OCI-LY7 (cell line): ENCODE data around the gene DGUOK. TPM values are rescaled to one million over a fixed set of nuclear protein-coding genes. Genes with fewer than 3 reads are reported as not detected.

Experiments
- BruUV-seq: library from RNA; stranded (reverse); fragments of 400-500 nt; replicated peaks from 2 replicates; lab custom pipeline; 2021; lab: Mats Ljungman, UMichigan
- CTCF ChIA-PET: fragments of 300-600 bp; sonication (Branson Sonifier 250); formaldehyde crosslinking; loops from one replicate; lab custom pipeline; 2022; ENCODE audit warnings: antibody characterized with exemption; ENCODE audit not compliant: unreplicated experiment; lab: Charles Lee
- POLR2A ChIA-PET: fragments of 300-600 bp; sonication (Branson Sonifier 250); formaldehyde crosslinking; loops from one replicate; lab custom pipeline; 2022; ENCODE audit warnings: antibody characterized with exemption; lab: Charles Lee
- DNase-seq: peaks from one replicate; pipeline ENCODE4 v3.0.0-alpha.2; 2015; ENCODE audit warnings: low spot score
- H2AFZ ChIP-seq: fragments of 200-600 bp; sonication (generic), shearing (Covaris generic); 2 replicates; pipeline ENCODE4 v1.6.1; 2014; ENCODE audit warnings: mild to moderate bottlenecking, antibody characterized with exemption, low read length, moderate library complexity
- H3K27ac ChIP-seq: fragments of 200-600 bp; sonication (generic); 2 replicates; pipeline ENCODE4 v1.5.1; 2014; ENCODE audit warnings: mixed run types, low read depth, mild to moderate bottlenecking, moderate library complexity, low read length, inconsistent platforms; ENCODE audit not compliant: poor library complexity, severe bottlenecking
- H3K36me3 ChIP-seq: fragments of 200-600 bp; sonication (generic); 2 replicates; pipeline ENCODE4 v1.6.1; 2014; ENCODE audit warnings: mild to moderate bottlenecking, antibody characterized with exemption, low read length, moderate library complexity, mixed read lengths; ENCODE audit not compliant: insufficient read depth
- H3K4me1 ChIP-seq: fragments of 200-600 bp; sonication (generic); 2 replicates; pipeline ENCODE4 v1.5.1; 2014; ENCODE audit warnings: mild to moderate bottlenecking, low read length; ENCODE audit not compliant: insufficient read depth, poor library complexity, severe bottlenecking
- H3K4me2 ChIP-seq: fragments of 200-600 bp; sonication (generic); 2 replicates; pipeline ENCODE4 v1.6.1; 2014; ENCODE audit warnings: mild to moderate bottlenecking, low read length
- H3K4me3 ChIP-seq: fragments of 200-600 bp; sonication (generic); 2 replicates; pipeline ENCODE4 v1.5.1; 2014; ENCODE audit warnings: mild to moderate bottlenecking, low read depth, low read length; ENCODE audit not compliant: poor library complexity, severe bottlenecking
- H3K79me2 ChIP-seq: fragments of 200-600 bp; sonication (generic); 2 replicates; pipeline ENCODE4 v1.6.1; 2016; ENCODE audit warnings: low read depth, mild to moderate bottlenecking, low read length, moderate library complexity, mixed read lengths; ENCODE audit not compliant: insufficient read depth
- H3K9me2 ChIP-seq: fragments of 200-600 bp; sonication (generic); 2 replicates; pipeline ENCODE4 v1.6.1; 2016; ENCODE audit warnings: mild to moderate bottlenecking, low read length, mixed read lengths; ENCODE audit not compliant: insufficient read depth
- H3K9me3 ChIP-seq: fragments of 200-600 bp; sonication (generic); 2 replicates; pipeline ENCODE4 v1.6.1; 2014; ENCODE audit warnings: mild to moderate bottlenecking, mixed run types, low read length, mixed read lengths
- H4K20me1 ChIP-seq: fragments of 200-600 bp; sonication (generic); 2 replicates; pipeline ENCODE4 v1.6.1; 2014; ENCODE audit warnings: mild to moderate bottlenecking, antibody characterized with exemption, low read length, moderate library complexity, mixed read lengths; ENCODE audit not compliant: insufficient read depth
- EZH2phosphoT487 ChIP-seq: fragments of 200-600 bp; sonication (generic); IDR thresholded peaks from 2 replicates; pipeline ENCODE4 v1.6.1; 2018; ENCODE audit warnings: low read depth, borderline replicate concordance, mild to moderate bottlenecking, mixed run types, antibody characterized with exemption, low read length, moderate library complexity, mixed read lengths
- intact Hi-C: fragments of 100-400 bp; cut with micrococcal nuclease; formaldehyde crosslinking; loops from one replicate; pipeline ENCODE4 v1.10.0; 2022; ENCODE audit not compliant: unreplicated experiment
- total RNA-seq, 2 experiments: library from RNA; depleted of rRNA in 1 of 2; stranded (reverse); fragments of >200 nt in 1 of 2; shearing (Covaris generic) in 1 of 2; gene quantifications; 2 replicates each; pipeline ENCODE4 v1.2.3, GENCODE V29; 2014 to 2022
- TF ChIP-seq, protein P1 (sequence below): fragments of 200-600 bp; sonication (generic); conservative IDR thresholded peaks from 2 replicates; pipeline ENCODE4 v1.5.1; 2014; ENCODE audit warnings: mild to moderate bottlenecking, antibody characterized with exemption, low read length, moderate library complexity, mixed read lengths

DGUOK gene
- total RNA-seq, 2 experiments from 2014 or later, result 73.4 to 91.8 TPM

DNA sequence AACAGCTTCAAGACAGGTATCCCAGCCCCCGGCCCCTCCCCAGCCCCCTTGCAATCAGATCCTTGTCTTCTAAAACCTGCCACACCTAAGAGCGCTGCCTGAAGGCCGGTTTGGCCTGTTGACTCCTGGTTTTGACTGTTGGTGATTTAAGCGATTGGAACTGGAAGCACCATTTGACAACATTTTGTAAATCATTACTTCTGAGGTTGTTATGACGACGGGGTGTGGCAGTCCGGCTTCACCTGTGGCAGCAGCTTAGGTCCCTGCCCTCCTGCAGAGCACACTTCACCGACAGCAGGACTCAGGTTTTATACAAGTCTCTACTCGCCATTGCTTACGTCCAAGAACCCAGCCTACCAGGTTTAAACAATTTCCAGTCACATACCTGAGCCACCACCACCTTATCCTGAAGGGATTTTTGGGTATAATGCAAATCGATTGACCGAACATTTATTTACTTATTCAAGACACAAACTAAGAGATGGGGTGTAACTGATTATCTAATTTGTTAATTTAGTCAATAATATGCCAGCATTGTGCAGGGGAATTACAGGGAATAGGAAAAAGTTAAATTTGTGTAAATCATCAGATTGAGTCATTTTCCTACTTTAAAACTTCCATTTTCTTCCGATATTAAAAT lies 707 bp upstream of the DGUOK start:
- TSS peak; percentile 99 for BruUV-seq
- CTCF ChIA-PET, result no interaction called here

DNA sequence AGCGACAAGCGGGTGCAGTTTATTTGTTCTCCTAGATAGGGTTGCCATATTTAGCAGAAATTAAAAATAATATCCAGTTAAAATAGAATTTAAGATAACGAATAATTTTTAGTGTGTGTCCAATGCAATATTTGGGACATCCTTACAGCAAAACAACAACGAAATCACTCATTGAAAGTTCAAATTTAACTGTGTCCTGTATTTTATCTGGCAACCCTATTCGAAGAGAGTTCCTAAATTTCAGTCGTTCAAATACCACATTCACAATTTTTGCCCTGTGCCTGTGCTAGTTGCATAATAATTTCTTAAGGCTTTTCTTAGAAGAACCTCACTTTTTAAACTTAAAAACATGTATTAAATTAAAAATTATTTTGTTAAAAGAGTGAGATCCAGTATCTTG lies 664 bp downstream of the DGUOK start:
- intact Hi-C loops, result loop anchor here (5.0 kb wide), 1 partner anchor 55 kb away; the partner anchor contains the start of gene TET3
- Histone ChIP-seq H3K27ac (peak overlapping the region; percentile 60), H3K79me2 (peaks cover 47% of the 10 kb centered on the region), H3K9me3 (peaks cover 10% of the 10 kb centered on the region; the same call in 1 of the 2 replicates), H3K9me2 (no peaks in the 10 kb centered on the region), H2AFZ (peak overlapping the region; percentile 59; the same call in 1 of the 2 replicates), H3K4me2 (peak overlapping the region; percentile 74), H3K36me3 (peaks cover 25% of the 10 kb centered on the region), H4K20me1 (peaks cover 16% of the 10 kb centered on the region; the same call in 1 of the 2 replicates), H3K4me3 (peak overlapping the region; percentile 83), H3K4me1 (peaks cover 40% of the 10 kb centered on the region)
- ChIA-PET CTCF (no interaction called here), POLR2A (interaction anchor here (0.5 to 1.0 kb wide), 5 partner anchors 8 to 529 kb away, joined by 3 read pairs; partner anchors contain the start of gene BOLA3)
- TF ChIP-seq, protein P1, sequence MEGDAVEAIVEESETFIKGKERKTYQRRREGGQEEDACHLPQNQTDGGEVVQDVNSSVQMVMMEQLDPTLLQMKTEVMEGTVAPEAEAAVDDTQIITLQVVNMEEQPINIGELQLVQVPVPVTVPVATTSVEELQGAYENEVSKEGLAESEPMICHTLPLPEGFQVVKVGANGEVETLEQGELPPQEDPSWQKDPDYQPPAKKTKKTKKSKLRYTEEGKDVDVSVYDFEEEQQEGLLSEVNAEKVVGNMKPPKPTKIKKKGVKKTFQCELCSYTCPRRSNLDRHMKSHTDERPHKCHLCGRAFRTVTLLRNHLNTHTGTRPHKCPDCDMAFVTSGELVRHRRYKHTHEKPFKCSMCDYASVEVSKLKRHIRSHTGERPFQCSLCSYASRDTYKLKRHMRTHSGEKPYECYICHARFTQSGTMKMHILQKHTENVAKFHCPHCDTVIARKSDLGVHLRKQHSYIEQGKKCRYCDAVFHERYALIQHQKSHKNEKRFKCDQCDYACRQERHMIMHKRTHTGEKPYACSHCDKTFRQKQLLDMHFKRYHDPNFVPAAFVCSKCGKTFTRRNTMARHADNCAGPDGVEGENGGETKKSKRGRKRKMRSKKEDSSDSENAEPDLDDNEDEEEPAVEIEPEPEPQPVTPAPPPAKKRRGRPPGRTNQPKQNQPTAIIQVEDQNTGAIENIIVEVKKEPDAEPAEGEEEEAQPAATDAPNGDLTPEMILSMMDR, result no peak
- no peak for TF ChIP-seq EZH2phosphoT487
- no peak for DNase-seq
- TSS peak; percentile 88 for BruUV-seq

More for the DNA sequence above, 707 bp upstream of the DGUOK start:
- Histone ChIP-seq H3K79me2 (peaks cover 38% of the 10 kb centered on the region), H4K20me1 (peaks cover 12% of the 10 kb centered on the region; the same call in 1 of the 2 replicates), H3K36me3 (peaks cover 14% of the 10 kb centered on the region; the same call in 1 of the 2 replicates), H3K4me2 (peak overlapping the region; percentile 54), H3K4me1 (peaks cover 44% of the 10 kb centered on the region), H2AFZ (peak overlapping the region; percentile 84), H3K4me3 (peak overlapping the region; percentile 83), H3K9me3 (peaks cover 10% of the 10 kb centered on the region; the same call in 1 of the 2 replicates), H3K9me2 (no peaks in the 10 kb centered on the region), H3K27ac (peak overlapping the region; percentile 60)
- peak; percentile 16 for DNase-seq
- POLR2A ChIA-PET, result interaction anchor here (0.5 to 0.8 kb wide), 2 partner anchors 16 to 210 kb away, joined by 3 to 4 read pairs; no protein-coding TSS in a partner anchor
- TF ChIP-seq, protein P1, result no peak
- no peak for TF ChIP-seq EZH2phosphoT487
- intact Hi-C loops, result loop anchor here (5.0 kb wide), 1 partner anchor 56 kb away; the partner anchor contains the start of gene TET3
